Astrocyte (in vitro differentiated cells and primary cell): Measurements from ENCODE around the gene NEXMIF.
"Not testable (repeated sequence)": the region's sequence is repeated elsewhere in the genome, so short reads cannot be mapped to it uniquely, and the experiment has no call there.

Source experiments
- EZH2 ChIP-seq: IDR thresholded peaks from 2 replicates; pipeline ENCODE4 v1.6.1; 2012; ENCODE audit warnings: mild to moderate bottlenecking, low read length, inconsistent platforms; ENCODE audit not compliant: insufficient read depth
- TF ChIP-seq, protein P1 (sequence below): IDR thresholded peaks from 2 replicates; pipeline ENCODE4 v1.5.1; 2011; ENCODE audit warnings: low read depth, mild to moderate bottlenecking, inconsistent platforms, low read length, moderate library complexity; ENCODE audit not compliant: insufficient read depth

DNA sequence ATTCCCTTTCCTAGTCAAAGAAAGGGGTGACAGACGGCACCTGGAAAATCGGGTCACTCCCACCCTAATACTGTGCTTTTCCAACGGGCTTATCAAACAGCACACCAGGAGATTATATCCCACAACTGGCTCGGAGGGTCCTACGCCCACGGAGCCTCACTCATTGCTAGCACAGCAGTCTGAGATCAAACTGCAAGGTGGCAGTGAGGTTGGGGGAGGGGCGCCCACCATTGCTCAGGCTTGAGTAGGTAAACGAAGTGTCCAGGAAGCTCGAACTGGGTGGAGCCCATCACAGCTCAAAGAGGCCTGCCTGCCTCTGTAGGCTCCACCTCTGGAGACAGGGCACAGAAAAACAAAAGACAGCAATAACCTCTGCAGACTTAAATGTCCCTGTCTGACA, 42.9 kb downstream of the NEXMIF start:
- TF ChIP-seq, protein P1, sequence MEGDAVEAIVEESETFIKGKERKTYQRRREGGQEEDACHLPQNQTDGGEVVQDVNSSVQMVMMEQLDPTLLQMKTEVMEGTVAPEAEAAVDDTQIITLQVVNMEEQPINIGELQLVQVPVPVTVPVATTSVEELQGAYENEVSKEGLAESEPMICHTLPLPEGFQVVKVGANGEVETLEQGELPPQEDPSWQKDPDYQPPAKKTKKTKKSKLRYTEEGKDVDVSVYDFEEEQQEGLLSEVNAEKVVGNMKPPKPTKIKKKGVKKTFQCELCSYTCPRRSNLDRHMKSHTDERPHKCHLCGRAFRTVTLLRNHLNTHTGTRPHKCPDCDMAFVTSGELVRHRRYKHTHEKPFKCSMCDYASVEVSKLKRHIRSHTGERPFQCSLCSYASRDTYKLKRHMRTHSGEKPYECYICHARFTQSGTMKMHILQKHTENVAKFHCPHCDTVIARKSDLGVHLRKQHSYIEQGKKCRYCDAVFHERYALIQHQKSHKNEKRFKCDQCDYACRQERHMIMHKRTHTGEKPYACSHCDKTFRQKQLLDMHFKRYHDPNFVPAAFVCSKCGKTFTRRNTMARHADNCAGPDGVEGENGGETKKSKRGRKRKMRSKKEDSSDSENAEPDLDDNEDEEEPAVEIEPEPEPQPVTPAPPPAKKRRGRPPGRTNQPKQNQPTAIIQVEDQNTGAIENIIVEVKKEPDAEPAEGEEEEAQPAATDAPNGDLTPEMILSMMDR, result not testable (repeated sequence)
- not testable (repeated sequence) for TF ChIP-seq EZH2
